BE2C (cell line): Measurements from ENCODE around the gene DZIP1.

ENCODE experiments used
- DNase-seq: peaks from one replicate; pipeline ENCODE4 v3.0.0-alpha.2; 2020
- H3K27me3 ChIP-seq: fragments of 250-450 bp; sonication (Bioruptor Pico); 2 replicates; pipeline ENCODE4 v1.5.1; 2020; ENCODE audit warnings: mild to moderate bottlenecking
- H3K36me3 ChIP-seq: fragments of 250-450 bp; sonication (Bioruptor Pico); 2 replicates; pipeline ENCODE4 v1.5.1; 2020; ENCODE audit warnings: mild to moderate bottlenecking
- H3K4me1 ChIP-seq: fragments of 250-450 bp; sonication (Bioruptor Pico); 2 replicates; pipeline ENCODE4 v1.5.1; 2020
- H3K4me3 ChIP-seq: 2 replicates; pipeline ENCODE4 v1.5.1; 2011; ENCODE audit warnings: low read depth, low read length
- H3K9me3 ChIP-seq: fragments of 250-450 bp; sonication (Bioruptor Pico); 2 replicates; pipeline ENCODE4 v1.5.1; 2020
- TF ChIP-seq, protein P1 (sequence below): IDR thresholded peaks from 2 replicates; pipeline ENCODE4 v1.5.1; 2012; ENCODE audit warnings: mild to moderate bottlenecking, low read depth, low read length

DZIP1 gene

GRCh38 chr13:95588134-95588533 lies 56.4 kb downstream of the DZIP1 start:
- H3K36me3 ChIP-seq, result peaks cover 71% of the 10 kb centered on the region
- no peaks in the 10 kb centered on the region for H3K9me3 ChIP-seq
- no peak for DNase-seq
- H3K4me1 ChIP-seq, result no peaks in the 10 kb centered on the region
- H3K4me3 ChIP-seq, result no peak overlapping the region
- TF ChIP-seq, protein P1, sequence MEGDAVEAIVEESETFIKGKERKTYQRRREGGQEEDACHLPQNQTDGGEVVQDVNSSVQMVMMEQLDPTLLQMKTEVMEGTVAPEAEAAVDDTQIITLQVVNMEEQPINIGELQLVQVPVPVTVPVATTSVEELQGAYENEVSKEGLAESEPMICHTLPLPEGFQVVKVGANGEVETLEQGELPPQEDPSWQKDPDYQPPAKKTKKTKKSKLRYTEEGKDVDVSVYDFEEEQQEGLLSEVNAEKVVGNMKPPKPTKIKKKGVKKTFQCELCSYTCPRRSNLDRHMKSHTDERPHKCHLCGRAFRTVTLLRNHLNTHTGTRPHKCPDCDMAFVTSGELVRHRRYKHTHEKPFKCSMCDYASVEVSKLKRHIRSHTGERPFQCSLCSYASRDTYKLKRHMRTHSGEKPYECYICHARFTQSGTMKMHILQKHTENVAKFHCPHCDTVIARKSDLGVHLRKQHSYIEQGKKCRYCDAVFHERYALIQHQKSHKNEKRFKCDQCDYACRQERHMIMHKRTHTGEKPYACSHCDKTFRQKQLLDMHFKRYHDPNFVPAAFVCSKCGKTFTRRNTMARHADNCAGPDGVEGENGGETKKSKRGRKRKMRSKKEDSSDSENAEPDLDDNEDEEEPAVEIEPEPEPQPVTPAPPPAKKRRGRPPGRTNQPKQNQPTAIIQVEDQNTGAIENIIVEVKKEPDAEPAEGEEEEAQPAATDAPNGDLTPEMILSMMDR, result no peak
- no peaks in the 10 kb centered on the region for H3K27me3 ChIP-seq

- H3K9me3 ChIP-seq, result no peaks in the 10 kb centered on the region
- H3K4me3 ChIP-seq, result no peak overlapping the region
- H3K36me3 ChIP-seq, result peaks cover 74% of the 10 kb centered on the region
- no peaks in the 10 kb centered on the region for H3K4me1 ChIP-seq
- H3K27me3 ChIP-seq, result no peaks in the 10 kb centered on the region
- no peak for DNase-seq
- TF ChIP-seq, protein P1, result no peak
Observed at GRCh38 chr13:95585867-95586266, 58.6 kb downstream of the DZIP1 start.

DNA sequence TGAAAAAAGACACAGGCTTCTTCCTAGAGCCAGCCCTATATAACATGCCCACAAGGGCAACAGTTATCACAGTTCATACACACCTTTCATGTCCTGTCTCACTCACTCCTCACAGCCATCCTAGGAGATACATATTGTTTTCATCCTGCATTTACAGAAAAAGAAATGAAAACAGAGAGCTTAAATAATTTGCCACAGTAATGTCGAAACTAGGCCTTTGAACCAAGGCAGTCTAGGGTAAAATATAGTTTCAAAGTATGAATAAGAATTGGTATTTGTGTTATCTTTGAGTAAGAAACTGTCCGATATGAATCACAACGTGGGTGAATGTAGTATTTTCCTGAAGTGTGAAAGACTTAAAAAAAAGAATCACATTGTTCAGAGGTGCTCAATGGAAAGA lies 65.2 kb downstream of the DZIP1 start:
- no peak overlapping the region for H3K4me3 ChIP-seq
- no peak for DNase-seq
- TF ChIP-seq, protein P1, result no peak
- H3K4me1 ChIP-seq, result no peaks in the 10 kb centered on the region
- no peaks in the 10 kb centered on the region for H3K27me3 ChIP-seq
- no peaks in the 10 kb centered on the region for H3K9me3 ChIP-seq
- H3K36me3 ChIP-seq, result peaks cover 39% of the 10 kb centered on the region

DNA sequence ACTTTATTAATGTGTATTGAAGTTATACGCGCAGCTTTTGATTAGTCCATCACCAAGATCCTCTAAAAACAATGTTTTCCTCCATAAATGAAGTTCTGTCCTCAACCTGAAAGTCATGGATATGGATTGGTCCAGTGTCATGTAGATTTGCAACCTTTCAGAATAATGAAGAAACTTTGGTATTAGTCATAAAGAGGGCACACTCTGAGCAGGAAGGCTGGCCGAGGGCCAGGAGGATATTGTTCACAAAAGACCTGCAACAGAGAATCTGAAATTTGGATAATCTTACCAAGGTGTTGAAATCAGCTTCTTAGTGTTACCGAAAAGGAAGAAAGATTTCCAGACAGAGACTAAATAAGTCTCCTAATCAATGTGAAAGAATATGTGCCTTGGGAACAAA lies 71.3 kb downstream of the DZIP1 start:
- TF ChIP-seq, protein P1, result no peak

GRCh38 chr13:95571941-95572340 lies 72.6 kb downstream of the DZIP1 start:
- Histone ChIP-seq H3K4me3 (no peak overlapping the region), H3K4me1 (no peaks in the 10 kb centered on the region), H3K9me3 (no peaks in the 10 kb centered on the region), H3K27me3 (no peaks in the 10 kb centered on the region), H3K36me3 (no peaks in the 10 kb centered on the region)
- TF ChIP-seq, protein P1, result no peak
- no peak for DNase-seq

More for the DNA sequence above, 71.3 kb downstream of the DZIP1 start:
- Histone ChIP-seq H3K4me1 (no peaks in the 10 kb centered on the region), H3K27me3 (no peaks in the 10 kb centered on the region), H3K9me3 (no peaks in the 10 kb centered on the region), H3K4me3 (no peak overlapping the region), H3K36me3 (no peaks in the 10 kb centered on the region; the same call in none of the 2 replicates)
- no peak for DNase-seq

- TF ChIP-seq, protein P1, result no peak
- H3K36me3 ChIP-seq, result no peaks in the 10 kb centered on the region
- DNase-seq, result no peak
- H3K4me3 ChIP-seq, result no peak overlapping the region
- no peaks in the 10 kb centered on the region for H3K27me3 ChIP-seq
- H3K9me3 ChIP-seq, result no peaks in the 10 kb centered on the region
- no peaks in the 10 kb centered on the region for H3K4me1 ChIP-seq
Observed at GRCh38 chr13:95570016-95570415, 74.5 kb downstream of the DZIP1 start.
